ENCODE data around the gene SPG7.

- TF ChIP-seq CTCF (IDR thresholded peaks at IDR 0.05) = no peak
- peak in 1 of 2 donors; percentile 16 for TF ChIP-seq POLR2AphosphoS5 (IDR thresholded peaks at IDR 0.05)
- no peak for TF ChIP-seq POLR2A (IDR thresholded peaks at IDR 0.05; ENCODE audit: low read depth)
Observed at GRCh38 chr16:89523680-89524344, 15.6 kb downstream of the SPG7 start.
